Uterus (tissue), 2 donors: ENCODE measurements around the gene CASKIN2.
A peak's percentile ranks its signal among the peaks of the same experiment; 100 is the strongest.

ENCODE experiments used
- CTCF ChIP-seq, 4 experiments: fragments of 200-600 bp in 2 of 4; fragments of 450-650 bp in 2 of 4; sonication (generic) in 2 of 4; IDR thresholded peaks; one replicate each; pipeline ENCODE4 v1.5.1; 2016 to 2019; ENCODE audit warnings: antibody characterized with exemption in 4 of 4, mild to moderate bottlenecking in 2 of 4, moderate library complexity in 1 of 4
- POLR2A ChIP-seq, 2 donors: fragments of 450-650 bp; IDR thresholded peaks; one replicate each; pipeline ENCODE4 v1.6.1; 2016; ENCODE audit warnings: antibody characterized with exemption in 2 of 2, mild to moderate bottlenecking in 1 of 2, moderate library complexity in 1 of 2

DNA sequence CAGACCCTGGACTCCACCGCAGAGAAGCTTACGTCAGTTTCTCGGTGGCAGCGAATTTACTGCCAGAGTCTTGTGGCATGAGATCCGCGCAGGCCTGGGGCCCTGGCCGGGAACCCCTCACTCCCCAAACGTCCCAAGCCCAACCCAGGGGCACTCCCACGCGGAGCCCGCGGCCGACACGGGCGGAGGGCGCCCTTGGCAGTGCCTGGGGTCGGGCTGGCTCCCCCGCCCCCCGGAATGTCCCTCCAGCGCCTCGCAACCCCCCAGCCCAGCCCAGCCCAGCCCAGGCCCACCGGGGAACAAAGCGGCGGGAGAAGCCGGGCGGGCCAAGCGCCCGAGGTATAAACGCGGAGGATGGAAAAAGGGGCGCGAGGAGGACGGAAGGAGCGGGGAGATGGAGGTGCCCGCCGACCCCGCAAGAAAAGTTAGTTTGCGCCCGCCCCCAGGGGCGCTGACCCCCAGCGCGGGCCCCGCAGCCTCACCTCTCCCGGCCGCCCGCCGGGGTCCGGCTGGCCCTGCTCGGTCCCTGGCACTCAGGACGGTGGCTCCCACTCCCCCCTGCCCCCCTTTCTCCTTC lies 330 bp downstream of the CASKIN2 start:
- no peak for TF ChIP-seq CTCF (IDR thresholded peaks at IDR 0.05)
- TF ChIP-seq POLR2A (IDR thresholded peaks at IDR 0.05): peak; percentile 42 to 61
